Caco-2 (cell line): ENCODE results near the gene CRMP1. TPM values are rescaled to one million over a fixed set of nuclear protein-coding genes. Genes with fewer than 3 reads are reported as not detected.

Experiments used
- BruUV-seq: library from RNA; stranded (reverse); fragments of 400-500 nt; replicated peaks from 2 replicates; lab custom pipeline; 2021; lab: Mats Ljungman, UMichigan
- CTCF ChIA-PET: fragments of 300-600 bp; sonication (Branson Sonifier 250); formaldehyde crosslinking; loops from one replicate; lab custom pipeline; 2022; ENCODE audit warnings: antibody characterized with exemption; lab: Charles Lee
- POLR2A ChIA-PET: fragments of 300-600 bp; sonication (Branson Sonifier 250); formaldehyde crosslinking; loops from one replicate; lab custom pipeline; 2022; ENCODE audit warnings: antibody characterized with exemption; lab: Charles Lee
- DNase-seq, 2 experiments: peaks; one replicate each; pipeline versions ENCODE4 v3.0.0 to v3.0.0-alpha.2; 2020 to 2022
- H3K27me3 ChIP-seq: replicated peaks from 2 replicates; pipeline ENCODE4 v1.6.0; 2011; ENCODE audit warnings: low read length; ENCODE audit not compliant: control insufficient read depth, insufficient read depth
- H3K36me3 ChIP-seq: 2 replicates; pipeline ENCODE4 v1.5.1; 2011; ENCODE audit warnings: low read length; ENCODE audit not compliant: control insufficient read depth, insufficient read depth
- H3K4me1 ChIP-seq: fragments of 250-450 bp; sonication (Bioruptor Pico); 2 replicates; pipeline ENCODE4 v1.5.1; 2020; ENCODE audit warnings: mild to moderate bottlenecking
- H3K4me3 ChIP-seq: 2 replicates; pipeline ENCODE4 v1.5.1; 2011; ENCODE audit warnings: low read depth, mild to moderate bottlenecking, control low read depth, low read length
- H3K9me3 ChIP-seq: fragments of 250-450 bp; sonication (Bioruptor Pico); 2 replicates; pipeline ENCODE4 v1.5.1; 2020; ENCODE audit warnings: mild to moderate bottlenecking, moderate library complexity
- H3K27ac Mint-ChIP-seq: one replicate; pipeline ENCODE4 v1.8.0; 2022; ENCODE audit warnings: mixed read lengths; ENCODE audit not compliant: unreplicated experiment
- H3K27me3 Mint-ChIP-seq: one replicate; pipeline ENCODE4 v1.8.0; 2022; ENCODE audit warnings: mixed read lengths; ENCODE audit not compliant: insufficient read depth, unreplicated experiment
- H3K36me3 Mint-ChIP-seq: one replicate; pipeline ENCODE4 v1.8.0; 2022; ENCODE audit warnings: mild to moderate bottlenecking, mixed read lengths; ENCODE audit not compliant: insufficient read depth, unreplicated experiment
- H3K4me1 Mint-ChIP-seq: one replicate; pipeline ENCODE4 v1.8.0; 2022; ENCODE audit warnings: low read depth, mixed read lengths; ENCODE audit not compliant: unreplicated experiment
- H3K4me3 Mint-ChIP-seq: one replicate; pipeline ENCODE4 v1.8.0; 2022; ENCODE audit warnings: mild to moderate bottlenecking, moderate library complexity, mixed read lengths; ENCODE audit not compliant: unreplicated experiment
- H3K9me3 Mint-ChIP-seq: one replicate; pipeline ENCODE4 v1.8.0; 2022; ENCODE audit warnings: mixed read lengths; ENCODE audit not compliant: unreplicated experiment
- intact Hi-C: fragments of 100-400 bp; cut with micrococcal nuclease; formaldehyde crosslinking; loops from one replicate; pipeline ENCODE4 v1.10.0; 2022; ENCODE audit not compliant: unreplicated experiment
- total RNA-seq: library from RNA; stranded (reverse); gene quantifications from 2 replicates; pipeline ENCODE4 v1.2.3, GENCODE V29; 2022
- TF ChIP-seq, protein P1 (sequence below), 2 experiments: fragments of 200-600 bp in 1 of 2; IDR thresholded peaks; 1 replicate in 1 of 2; 2 replicates in 1 of 2; pipeline versions ENCODE4 v1.5.1 to v1.8.0; 2011 to 2022; ENCODE audit warnings: antibody characterized with exemption in 1 of 2, control low read depth in 1 of 2, inconsistent platforms in 1 of 2, low read depth in 1 of 2, low read length in 1 of 2, mild to moderate bottlenecking in 1 of 2, moderate library complexity in 1 of 2; ENCODE audit not compliant: insufficient read depth in 1 of 2, severe bottlenecking in 1 of 2, unreplicated experiment in 1 of 2

CRMP1 gene
- total RNA-seq, 1 experiment from 2014 or later = not detected

GRCh38 chr4:5897674-5898073, 4.8 kb upstream of the CRMP1 start:
- no peak overlapping the region for H3K27ac Mint-ChIP-seq
- H3K36me3 Mint-ChIP-seq = no peaks in the 10 kb centered on the region
- no peaks in the 10 kb centered on the region for H3K4me1 ChIP-seq
- CTCF ChIA-PET = no interaction called here
- POLR2A ChIA-PET = no interaction called here
- H3K9me3 ChIP-seq = no peaks in the 10 kb centered on the region
- BruUV-seq = no TSS peak
- H3K9me3 Mint-ChIP-seq = no peaks in the 10 kb centered on the region
- no peak for DNase-seq
- H3K27me3 ChIP-seq = no peaks in the 10 kb centered on the region
- intact Hi-C loops = no loop called here
- no peaks in the 10 kb centered on the region for H3K36me3 ChIP-seq
- peaks cover 13% of the 10 kb centered on the region for H3K27me3 Mint-ChIP-seq
- no peak overlapping the region for H3K4me3 ChIP-seq
- H3K4me1 Mint-ChIP-seq = no peaks in the 10 kb centered on the region
- H3K4me3 Mint-ChIP-seq = no peak overlapping the region
- TF ChIP-seq, protein P1, sequence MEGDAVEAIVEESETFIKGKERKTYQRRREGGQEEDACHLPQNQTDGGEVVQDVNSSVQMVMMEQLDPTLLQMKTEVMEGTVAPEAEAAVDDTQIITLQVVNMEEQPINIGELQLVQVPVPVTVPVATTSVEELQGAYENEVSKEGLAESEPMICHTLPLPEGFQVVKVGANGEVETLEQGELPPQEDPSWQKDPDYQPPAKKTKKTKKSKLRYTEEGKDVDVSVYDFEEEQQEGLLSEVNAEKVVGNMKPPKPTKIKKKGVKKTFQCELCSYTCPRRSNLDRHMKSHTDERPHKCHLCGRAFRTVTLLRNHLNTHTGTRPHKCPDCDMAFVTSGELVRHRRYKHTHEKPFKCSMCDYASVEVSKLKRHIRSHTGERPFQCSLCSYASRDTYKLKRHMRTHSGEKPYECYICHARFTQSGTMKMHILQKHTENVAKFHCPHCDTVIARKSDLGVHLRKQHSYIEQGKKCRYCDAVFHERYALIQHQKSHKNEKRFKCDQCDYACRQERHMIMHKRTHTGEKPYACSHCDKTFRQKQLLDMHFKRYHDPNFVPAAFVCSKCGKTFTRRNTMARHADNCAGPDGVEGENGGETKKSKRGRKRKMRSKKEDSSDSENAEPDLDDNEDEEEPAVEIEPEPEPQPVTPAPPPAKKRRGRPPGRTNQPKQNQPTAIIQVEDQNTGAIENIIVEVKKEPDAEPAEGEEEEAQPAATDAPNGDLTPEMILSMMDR (IDR thresholded peaks at IDR 0.05; ENCODE audit: insufficient read depth in 1 of 2, low read depth in 1 of 2, low read length in 1 of 2, severe bottlenecking in 1 of 2, unreplicated experiment in 1 of 2) = no peak

GRCh38 chr4:5895287-5895686, 2.4 kb upstream of the CRMP1 start:
- TF ChIP-seq, protein P1 (IDR thresholded peaks at IDR 0.05; ENCODE audit: insufficient read depth in 1 of 2, low read depth in 1 of 2, low read length in 1 of 2, severe bottlenecking in 1 of 2, unreplicated experiment in 1 of 2) = no peak
- ChIA-PET POLR2A (no interaction called here), CTCF (no interaction called here)
- no TSS peak for BruUV-seq
- peaks cover 13% of the 10 kb centered on the region for H3K27me3 Mint-ChIP-seq
- DNase-seq = no peak
- Histone ChIP-seq H3K27me3 (no peaks in the 10 kb centered on the region), H3K4me1 (no peaks in the 10 kb centered on the region), H3K9me3 (no peaks in the 10 kb centered on the region), H3K4me3 (no peak overlapping the region), H3K36me3 (no peaks in the 10 kb centered on the region)
- no peaks in the 10 kb centered on the region for H3K9me3 Mint-ChIP-seq
- H3K4me3 Mint-ChIP-seq = no peak overlapping the region
- no peaks in the 10 kb centered on the region for H3K36me3 Mint-ChIP-seq
- no peak overlapping the region for H3K27ac Mint-ChIP-seq
- H3K4me1 Mint-ChIP-seq = no peaks in the 10 kb centered on the region
- intact Hi-C loops = no loop called here

DNA sequence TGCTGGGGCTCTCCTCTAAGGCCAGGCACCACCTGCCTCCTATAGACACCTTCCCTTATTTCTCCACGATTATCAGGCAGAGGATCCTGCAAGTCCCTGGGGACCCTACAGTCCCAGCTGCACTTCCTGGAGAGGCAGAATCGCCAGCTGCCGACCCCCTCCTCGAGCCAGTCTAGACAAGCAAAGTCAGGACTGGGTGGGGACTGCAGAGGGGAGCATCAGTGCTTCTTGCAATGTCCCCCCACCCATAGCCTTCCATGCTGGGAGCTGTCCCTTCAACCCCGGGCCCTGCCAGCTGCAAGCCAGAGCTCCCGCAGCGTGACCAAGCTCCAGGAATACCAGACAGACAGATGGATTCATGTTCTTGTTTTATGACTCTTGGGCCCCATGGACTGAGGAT, 1.4 kb upstream of the CRMP1 start:
- no peak for DNase-seq
- no peak overlapping the region for H3K4me3 Mint-ChIP-seq
- TF ChIP-seq, protein P1 (IDR thresholded peaks at IDR 0.05; ENCODE audit: insufficient read depth in 1 of 2, low read depth in 1 of 2, low read length in 1 of 2, severe bottlenecking in 1 of 2, unreplicated experiment in 1 of 2) = no peak
- H3K4me3 ChIP-seq = no peak overlapping the region
- peaks cover 14% of the 10 kb centered on the region for H3K27me3 Mint-ChIP-seq
- no peaks in the 10 kb centered on the region for H3K4me1 ChIP-seq
- CTCF ChIA-PET = interaction anchor here (0.6 kb wide), 1 partner anchor 67 kb away, joined by 3 read pairs; no protein-coding TSS in a partner anchor
- intact Hi-C loops = no loop called here
- H3K36me3 ChIP-seq = no peaks in the 10 kb centered on the region
- no TSS peak for BruUV-seq
- H3K27me3 ChIP-seq = no peaks in the 10 kb centered on the region
- H3K4me1 Mint-ChIP-seq = no peaks in the 10 kb centered on the region
- no peak overlapping the region for H3K27ac Mint-ChIP-seq
- H3K36me3 Mint-ChIP-seq = no peaks in the 10 kb centered on the region
- no peaks in the 10 kb centered on the region for H3K9me3 ChIP-seq
- POLR2A ChIA-PET = no interaction called here
- H3K9me3 Mint-ChIP-seq = no peaks in the 10 kb centered on the region
